Gastrocnemius medialis (tissue), 4 donors: ENCODE measurements around the gene INPP4B.
A peak's percentile ranks its signal among the peaks of the same experiment; 100 is the strongest.

Experiments used
- POLR2A ChIP-seq, 2 donors: fragments of 450-650 bp; IDR thresholded peaks; one replicate each; pipeline ENCODE4 v1.6.1; 2017; ENCODE audit warnings: antibody characterized with exemption in 2 of 2, mild to moderate bottlenecking in 2 of 2, moderate library complexity in 2 of 2
- TF ChIP-seq, protein P1 (sequence below), 5 experiments: fragments of 450-650 bp in 3 of 5; fragments of 200-600 bp in 2 of 5; sonication (generic) in 2 of 5; IDR thresholded peaks in 4 of 5; conservative IDR thresholded peaks in 1 of 5; 1 replicate in 4 of 5; 2 replicates in 1 of 5; pipeline ENCODE4 v1.5.1; 2016 to 2019; ENCODE audit warnings: antibody characterized with exemption in 5 of 5, mild to moderate bottlenecking in 3 of 5, moderate library complexity in 3 of 5

DNA sequence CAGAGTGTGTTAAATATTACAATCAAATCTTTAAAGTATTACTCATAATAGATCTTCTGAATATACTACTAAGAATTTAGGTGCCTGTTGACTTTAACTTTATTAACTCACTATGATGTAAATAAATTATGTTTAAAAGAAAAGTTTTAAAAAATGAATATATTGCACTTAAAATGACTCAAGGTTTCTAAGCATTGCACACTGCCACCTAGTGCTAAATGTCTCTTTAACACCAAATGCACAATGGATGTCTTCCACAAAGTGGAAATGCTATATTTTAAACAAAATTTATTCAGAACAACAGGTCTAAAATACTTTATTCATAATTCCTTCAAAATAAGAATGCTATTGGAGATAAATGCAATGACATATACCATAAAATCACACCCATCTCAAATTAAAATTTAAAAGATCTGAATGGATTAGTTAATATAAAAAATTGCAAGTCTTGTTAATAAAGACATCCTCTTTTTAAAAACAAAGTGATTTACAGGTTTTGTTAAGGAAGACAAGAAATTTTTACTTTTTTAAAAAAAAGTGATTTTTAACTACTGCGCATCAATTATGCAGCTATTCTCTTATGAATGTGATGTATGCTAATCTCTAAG is 5.5 kb downstream of the INPP4B start:
- TF ChIP-seq, protein P1, sequence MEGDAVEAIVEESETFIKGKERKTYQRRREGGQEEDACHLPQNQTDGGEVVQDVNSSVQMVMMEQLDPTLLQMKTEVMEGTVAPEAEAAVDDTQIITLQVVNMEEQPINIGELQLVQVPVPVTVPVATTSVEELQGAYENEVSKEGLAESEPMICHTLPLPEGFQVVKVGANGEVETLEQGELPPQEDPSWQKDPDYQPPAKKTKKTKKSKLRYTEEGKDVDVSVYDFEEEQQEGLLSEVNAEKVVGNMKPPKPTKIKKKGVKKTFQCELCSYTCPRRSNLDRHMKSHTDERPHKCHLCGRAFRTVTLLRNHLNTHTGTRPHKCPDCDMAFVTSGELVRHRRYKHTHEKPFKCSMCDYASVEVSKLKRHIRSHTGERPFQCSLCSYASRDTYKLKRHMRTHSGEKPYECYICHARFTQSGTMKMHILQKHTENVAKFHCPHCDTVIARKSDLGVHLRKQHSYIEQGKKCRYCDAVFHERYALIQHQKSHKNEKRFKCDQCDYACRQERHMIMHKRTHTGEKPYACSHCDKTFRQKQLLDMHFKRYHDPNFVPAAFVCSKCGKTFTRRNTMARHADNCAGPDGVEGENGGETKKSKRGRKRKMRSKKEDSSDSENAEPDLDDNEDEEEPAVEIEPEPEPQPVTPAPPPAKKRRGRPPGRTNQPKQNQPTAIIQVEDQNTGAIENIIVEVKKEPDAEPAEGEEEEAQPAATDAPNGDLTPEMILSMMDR (IDR thresholded peaks at IDR 0.05 in 4 of 5, conservative IDR thresholded peaks at IDR 0.05 in 1 of 5), result peak in 4 of 5 experiments; percentile 37 to 67 (median 53)
- TF ChIP-seq POLR2A (IDR thresholded peaks at IDR 0.05), result no peak
